GM21360 (cell line): Measurements from ENCODE around the gene RAD9B.

Source experiments
- ATAC-seq: cut with Tn5 transposase; IDR thresholded peaks from one replicate; pipeline ENCODE4 v1.9.1; 2021; ENCODE audit warnings: mild to moderate bottlenecking, moderate library complexity; ENCODE audit not compliant: unreplicated experiment

The RAD9B gene

DNA sequence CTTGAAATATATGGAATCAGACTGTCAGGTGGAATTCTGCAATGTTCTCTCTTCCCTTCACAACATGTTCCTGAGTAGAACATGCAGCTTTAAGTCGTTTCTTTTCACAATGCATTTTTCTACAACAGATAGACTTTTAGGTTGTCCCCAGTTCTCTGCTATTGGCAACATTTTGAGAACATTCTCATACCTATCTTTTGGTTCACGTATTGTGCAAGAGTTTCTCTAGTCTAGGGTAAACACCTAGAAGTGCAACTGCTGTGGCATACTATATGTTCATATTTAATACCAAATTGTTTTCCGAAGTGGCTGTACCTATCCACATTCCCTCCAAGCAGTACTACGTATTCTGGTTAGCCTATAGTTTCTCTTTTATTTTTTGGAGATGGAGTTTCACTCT, 48.9 kb downstream of the RAD9B start:
- ATAC-seq = no peak
